CD4-positive, alpha-beta T cell treated with Interleukin-17A for 4 hours (primary cell): ENCODE results near the gene ARID5B.

Experiments
- DNase-seq: peaks from one replicate; pipeline ENCODE4 v3.0.0-alpha.2; 2020; ENCODE audit warnings: mixed read lengths

The ARID5B gene

DNA sequence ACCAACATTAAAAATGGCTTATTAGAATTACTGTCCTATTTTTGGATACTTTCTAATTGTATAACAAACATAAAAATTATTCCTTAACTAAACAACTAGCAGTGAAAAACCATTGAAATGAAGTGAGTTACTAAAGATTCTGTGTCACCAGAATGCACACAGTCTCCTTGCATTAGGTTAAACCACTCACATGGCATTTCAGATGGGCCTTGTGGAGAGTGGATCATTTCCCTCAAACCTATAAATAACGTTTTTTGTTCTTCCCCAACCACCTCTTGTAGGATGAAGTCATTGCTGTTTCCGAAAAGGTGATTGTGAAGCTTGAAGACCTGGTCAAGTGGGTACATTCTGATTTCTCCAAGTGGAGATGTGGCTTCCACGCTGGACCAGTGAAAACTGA is 38.4 kb downstream of the ARID5B start:
- no peak for DNase-seq

DNA sequence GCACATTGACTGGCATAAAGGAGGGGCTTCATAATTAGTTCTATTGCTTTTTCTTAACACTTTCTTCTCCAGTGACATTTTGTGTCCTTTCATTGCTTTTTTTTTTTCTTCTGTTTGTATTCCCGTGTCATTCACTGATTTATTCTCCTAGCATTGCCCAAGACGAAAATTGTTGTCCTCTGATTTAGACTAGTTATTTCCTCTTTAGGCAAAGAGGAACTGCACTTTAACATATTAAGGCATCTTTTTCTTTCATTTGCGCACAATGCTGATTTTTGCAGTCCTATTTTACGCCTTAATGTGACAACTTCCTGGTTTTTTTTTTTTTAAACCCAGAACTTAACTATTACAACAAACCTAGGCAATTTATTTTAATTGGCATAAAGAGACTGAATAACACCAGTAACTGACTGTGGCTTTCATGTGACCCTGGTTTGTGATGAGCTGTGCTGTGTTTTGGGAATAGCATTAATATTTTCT is 39.7 kb downstream of the ARID5B start:
- DNase-seq: no peak

DNA sequence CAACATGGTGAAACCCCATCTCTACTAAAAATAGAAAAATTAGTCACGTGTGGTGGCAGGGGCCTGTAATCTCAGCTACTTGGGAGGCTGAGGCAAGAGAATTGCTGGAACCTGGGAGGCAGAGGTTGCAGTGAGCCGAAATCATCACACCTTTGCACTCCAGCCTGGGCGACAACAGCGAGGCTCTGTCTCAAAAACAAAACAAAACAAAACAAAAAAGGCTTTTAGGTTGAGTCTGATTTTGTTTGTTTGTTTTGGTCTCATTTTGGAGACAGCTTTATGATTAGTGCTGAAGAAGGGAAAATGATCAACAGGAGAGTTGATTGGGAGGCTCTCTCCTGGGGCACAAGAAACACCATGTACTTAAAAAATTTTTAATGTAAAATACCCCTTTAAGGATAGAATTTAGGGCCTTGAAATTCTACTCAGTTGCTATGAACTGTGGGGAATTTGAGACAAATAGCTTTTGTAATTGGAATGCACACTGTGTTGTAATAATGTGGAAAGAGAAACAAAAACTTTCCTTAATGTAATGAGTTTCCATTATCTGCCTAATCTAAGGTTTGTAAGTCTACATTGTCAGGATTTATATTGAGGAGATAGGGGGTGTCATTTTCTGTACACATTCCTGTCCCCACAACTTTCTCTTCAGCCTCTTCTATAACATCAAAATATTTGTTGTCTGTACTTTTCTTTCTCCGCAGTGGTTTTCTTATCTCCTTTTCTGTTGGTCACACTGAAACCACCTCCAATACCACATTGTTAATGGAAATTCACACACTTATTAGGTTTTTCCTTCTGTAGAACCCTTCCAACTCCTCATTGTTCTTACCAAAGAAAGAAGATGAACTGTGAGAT is 41.3 kb downstream of the ARID5B start:
- DNase-seq: no peak

GRCh38 chr10:61943674-61944378 is 42.3 kb downstream of the ARID5B start:
- peak; percentile 30 for DNase-seq

DNA sequence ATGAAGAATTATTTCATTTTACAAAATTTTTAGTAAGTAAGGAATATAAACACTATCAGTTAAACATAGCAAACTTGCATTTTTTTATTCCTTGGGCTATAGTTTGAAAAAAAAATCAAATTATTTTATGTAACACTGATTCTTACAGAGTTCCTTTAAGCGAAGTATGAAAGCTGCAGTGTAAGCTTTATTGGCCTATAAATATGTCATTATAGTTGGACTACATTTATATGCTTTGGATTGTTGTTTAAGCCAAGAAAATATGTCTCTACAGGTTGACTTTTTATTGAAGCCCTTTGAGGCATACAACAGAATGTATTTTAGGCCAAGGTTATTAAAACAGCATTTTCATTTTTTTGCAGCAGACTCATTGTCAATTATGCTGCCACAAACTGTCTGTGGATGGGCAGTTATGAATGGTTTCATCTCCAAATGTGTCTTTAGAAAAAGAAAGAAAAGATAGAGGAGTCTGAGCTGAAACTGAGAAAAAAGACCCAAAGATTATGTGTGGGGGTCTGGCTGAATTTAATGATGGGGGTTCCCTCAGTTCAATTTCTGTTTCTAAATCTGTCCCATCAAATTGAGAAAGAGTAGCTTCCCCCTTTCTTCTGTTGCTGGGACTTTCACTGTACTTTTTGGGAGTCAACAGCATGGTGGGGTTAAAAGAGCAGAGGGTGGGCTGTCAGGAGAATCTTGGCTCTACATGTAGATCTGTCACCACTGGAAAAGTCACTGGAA is 43.1 kb downstream of the ARID5B start:
- DNase-seq: no peak

DNA sequence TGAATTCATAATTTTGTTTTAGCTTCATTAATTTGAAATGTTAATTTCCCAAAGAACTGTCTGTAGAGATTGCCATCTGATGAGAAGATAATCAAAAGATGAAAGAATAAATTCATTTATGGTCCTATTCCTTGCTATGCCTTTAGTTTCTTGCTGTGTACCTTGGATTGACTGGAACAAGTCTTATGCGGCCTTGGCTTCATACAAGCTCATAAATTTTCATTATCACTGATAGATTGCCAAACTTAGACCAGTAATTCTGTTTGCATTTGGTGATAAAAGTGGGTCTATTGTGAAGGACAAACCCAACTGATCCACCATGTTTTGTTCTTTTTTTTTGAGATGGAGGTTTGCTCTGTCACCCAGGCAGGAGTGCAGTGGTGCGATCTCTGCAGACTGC is 48.2 kb downstream of the ARID5B start:
- DNase-seq: no peak

DNA sequence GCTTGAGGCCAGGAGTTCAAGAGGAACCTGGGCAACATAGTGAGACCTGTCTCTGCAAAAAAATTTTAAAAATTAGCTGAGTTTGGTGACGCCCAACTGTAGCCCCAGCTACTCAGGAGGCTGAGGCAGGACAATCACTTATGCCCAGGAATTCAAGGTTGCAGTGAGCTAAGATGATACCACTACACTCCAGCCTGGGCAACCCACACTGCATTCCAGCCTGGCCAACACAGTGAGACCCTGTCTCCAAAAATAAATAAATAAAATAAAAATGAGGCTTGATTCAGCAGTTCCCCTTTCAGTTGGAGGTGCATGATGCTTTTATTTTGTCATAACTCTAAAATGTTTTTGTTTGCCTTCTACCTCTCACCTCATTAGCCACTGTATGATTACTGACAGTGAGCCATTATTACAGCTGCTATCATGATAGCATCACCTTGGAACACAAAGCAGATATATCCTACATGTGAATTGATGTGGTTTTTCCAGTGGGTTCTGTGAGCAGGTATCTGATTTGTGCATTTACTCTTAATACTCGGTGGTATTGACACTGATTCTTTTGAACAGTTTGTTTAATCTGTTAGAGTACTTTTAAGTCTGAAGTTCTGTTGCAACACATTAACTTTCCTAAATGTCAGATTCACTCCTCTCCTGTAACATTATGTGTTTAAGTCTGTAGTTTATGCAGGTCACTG is 49.1 kb downstream of the ARID5B start:
- no peak for DNase-seq

DNA sequence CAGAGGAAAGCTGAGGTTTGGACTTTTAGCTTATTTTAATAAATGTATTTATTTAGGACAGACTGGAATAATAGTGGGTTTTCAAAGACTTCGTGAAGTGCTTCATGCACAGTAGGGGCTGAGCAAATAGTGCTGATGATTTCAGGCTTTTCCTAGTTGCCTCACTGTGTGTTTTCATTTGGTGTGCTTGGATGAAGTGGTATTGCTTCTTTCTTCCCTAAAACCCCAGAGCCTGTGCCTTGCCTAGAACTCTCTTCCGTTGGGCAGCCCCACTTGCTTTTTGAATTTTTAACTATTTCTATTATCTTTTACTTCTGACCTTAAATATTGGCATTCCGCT is 49.6 kb downstream of the ARID5B start:
- DNase-seq: no peak

DNA sequence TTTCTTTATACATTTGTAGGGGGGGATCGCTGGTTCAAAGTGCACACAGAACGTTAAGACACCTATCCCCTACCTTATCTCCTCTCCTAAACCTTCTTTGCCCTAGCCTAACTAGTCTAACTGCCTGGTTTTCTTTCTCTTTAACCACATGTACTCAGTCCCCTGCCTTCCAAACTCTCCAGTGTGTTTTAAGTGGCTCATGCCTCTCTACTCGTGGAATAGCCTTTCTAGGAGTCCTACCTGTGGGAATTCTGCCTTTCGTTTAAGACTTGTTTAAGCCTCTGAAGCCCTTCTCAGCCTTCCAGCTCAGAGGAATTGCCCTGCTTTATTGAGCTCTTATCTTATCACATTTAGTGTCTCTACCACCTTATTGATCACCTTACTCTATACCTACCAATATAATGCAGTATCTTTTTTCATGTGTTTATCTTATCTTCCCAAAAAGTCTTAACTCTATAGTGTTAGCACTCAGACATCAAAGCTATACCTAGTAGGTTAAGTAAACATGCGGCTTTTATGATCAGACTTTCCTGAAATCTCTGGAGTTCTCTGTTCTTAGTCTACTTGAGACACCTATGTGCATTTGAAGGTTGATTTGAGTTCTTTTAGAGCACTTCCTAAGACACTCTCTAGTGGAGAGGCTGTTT is 50.7 kb downstream of the ARID5B start:
- DNase-seq: no peak

DNA sequence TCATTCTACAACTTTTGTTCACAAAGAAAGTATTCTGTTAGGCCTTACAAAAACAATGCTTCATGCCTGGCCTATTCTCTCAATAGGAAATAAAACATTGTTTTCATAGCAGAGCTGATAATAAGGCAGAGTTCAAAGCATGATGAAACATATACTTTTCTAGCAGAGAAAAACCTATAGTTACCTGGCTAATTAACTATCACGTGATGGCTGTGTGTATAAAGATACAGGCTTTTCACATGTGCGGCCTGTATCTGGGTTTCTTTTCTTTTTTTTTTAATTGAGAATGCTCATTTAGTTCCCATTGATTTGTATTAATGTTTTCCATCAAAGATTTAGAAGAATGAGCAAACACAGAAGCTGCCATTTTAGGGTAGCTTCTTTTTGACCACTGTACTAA is 51.7 kb downstream of the ARID5B start:
- no peak for DNase-seq

DNA sequence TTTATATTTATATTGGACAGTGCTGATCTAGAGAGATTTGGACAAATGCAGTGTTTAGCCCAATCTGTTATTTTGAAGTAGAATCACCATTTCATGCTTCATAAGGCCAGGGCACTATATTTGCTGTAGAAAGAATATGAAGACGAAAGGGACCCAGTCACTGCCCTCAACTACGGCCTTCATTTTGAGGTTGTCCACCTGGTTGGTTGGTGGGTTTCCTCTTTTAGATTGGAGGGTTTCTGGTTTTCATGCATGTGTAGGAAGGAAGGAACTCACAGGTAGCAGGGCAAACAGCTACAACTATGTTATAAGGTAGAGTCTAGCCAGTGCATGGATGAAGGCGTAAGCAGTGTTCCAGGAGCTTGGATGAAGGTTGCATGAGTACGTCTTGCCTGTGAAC is 56.3 kb downstream of the ARID5B start:
- DNase-seq: no peak

DNA sequence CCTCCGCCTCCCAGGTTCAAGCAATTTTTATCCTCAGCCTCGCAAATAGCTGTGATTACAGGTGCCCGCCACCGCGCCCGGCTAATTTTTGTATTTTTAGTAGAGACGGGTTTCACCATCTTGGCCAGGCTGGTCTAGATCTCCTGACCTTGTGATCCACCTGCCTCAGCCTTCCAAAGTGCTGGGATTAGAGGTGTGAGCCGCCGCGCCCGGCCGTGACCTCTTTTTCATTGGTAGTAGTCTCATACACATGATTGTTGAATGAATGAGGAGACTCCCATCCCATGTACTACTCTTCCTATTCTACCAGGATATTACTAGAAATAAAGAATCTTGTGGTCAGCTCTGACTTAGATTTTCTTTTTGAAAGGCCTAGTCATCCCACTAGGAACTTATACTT is 56.8 kb downstream of the ARID5B start:
- no peak for DNase-seq

GRCh38 chr10:61958805-61959204 is 57.3 kb downstream of the ARID5B start:
- no peak for DNase-seq

GRCh38 chr10:61959814-61960213 is 58.3 kb downstream of the ARID5B start:
- no peak for DNase-seq

DNA sequence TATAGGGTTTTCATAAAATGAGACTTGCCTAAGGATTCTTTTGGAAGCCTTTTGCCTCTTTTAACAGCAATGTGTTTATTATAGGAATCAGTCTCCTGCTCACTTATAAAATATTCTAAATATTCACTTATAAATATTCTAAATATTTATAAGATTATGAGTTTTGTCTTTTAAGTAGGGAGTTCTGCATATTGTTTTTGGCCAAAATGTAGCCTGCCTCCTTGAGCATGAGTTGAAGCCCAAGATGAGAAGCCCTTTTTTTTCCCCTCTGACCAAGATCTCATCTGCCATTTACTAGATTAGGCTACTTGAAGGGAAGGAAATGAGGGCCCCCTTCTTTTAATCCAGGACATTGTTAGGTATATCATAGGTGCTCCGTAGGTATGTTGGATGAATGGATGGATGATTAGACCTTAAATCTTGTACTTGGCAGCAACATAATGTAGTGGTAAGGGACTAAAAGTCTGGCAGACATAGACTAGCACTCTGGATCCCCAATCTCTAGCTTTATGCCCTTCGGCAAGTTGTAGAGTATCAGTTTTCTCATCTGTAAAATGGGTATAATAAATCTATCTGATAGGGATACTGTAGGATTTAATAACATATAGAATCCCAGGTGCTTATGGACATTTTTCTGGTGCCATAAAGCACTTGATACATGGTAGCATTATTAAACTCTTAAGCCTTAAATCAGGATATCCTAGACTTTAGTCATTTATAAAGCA is 59.1 kb downstream of the ARID5B start:
- no peak for DNase-seq

- DNase-seq: peak; percentile 27
Observed at GRCh38 chr10:61961278-61961677, 59.8 kb downstream of the ARID5B start.

DNA sequence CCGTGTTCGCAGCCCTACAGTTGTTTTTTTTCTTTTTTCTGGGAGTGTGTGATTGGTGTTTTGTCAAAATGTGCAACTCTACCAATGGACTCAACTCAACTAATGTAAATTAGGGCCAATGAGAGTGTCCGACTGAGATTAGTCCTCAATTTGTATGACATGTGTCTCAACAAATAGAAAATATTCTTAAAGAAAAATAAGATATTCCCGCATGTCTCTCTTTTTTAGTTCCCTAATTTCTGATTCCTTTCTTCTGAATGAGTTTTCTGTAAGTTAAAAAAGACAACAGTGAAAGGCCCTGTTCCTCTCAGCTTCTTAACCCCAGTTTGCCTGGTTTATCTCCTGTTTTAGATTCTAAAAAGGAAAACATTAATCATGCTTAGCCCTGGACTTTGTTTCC is 61.5 kb downstream of the ARID5B start:
- DNase-seq: no peak

GRCh38 chr10:61963669-61964058 is 62.2 kb downstream of the ARID5B start:
- DNase-seq: no peak

GRCh38 chr10:61964059-61964709 is 62.7 kb downstream of the ARID5B start:
- no peak for DNase-seq

GRCh38 chr10:61964949-61965702 is 63.6 kb downstream of the ARID5B start:
- no peak for DNase-seq
